SK-N-SH treated with all-trans-retinoic acid at 6 μM for 48 hours (cell line): ENCODE results near the gene DUSP5.

Experiments
- ATAC-seq: fragments of 200-7000 bp; cut with Tn5 transposase; 3 replicates; pipeline ENCODE4 v1.9.1; 2020; ENCODE audit warnings: mild to moderate bottlenecking, moderate library complexity
- BACH2 ChIP-seq: fragments of 250-450 bp; sonication (Bioruptor Pico); IDR thresholded peaks from 2 replicates; pipeline ENCODE4 v1.9.0; 2021; ENCODE audit warnings: mild to moderate bottlenecking, borderline replicate concordance
- CREB5 ChIP-seq: fragments of 250-450 bp; sonication (Bioruptor Pico); IDR thresholded peaks from 2 replicates; pipeline ENCODE4 v1.5.1; 2020; ENCODE audit warnings: low read depth, mild to moderate bottlenecking, moderate library complexity
- CSDC2 ChIP-seq: fragments of 250-450 bp; sonication (Bioruptor Pico); IDR thresholded peaks from 2 replicates; pipeline ENCODE4 v1.5.0; 2020; ENCODE audit warnings: mild to moderate bottlenecking, moderate library complexity
- CSRNP3 ChIP-seq: fragments of 250-450 bp; sonication (Bioruptor Pico); IDR thresholded peaks from 2 replicates; pipeline ENCODE4 v1.5.1; 2021; ENCODE audit warnings: mild to moderate bottlenecking, moderate library complexity
- ESRRG ChIP-seq: fragments of 250-450 bp; sonication (Bioruptor Pico); IDR thresholded peaks from 2 replicates; pipeline ENCODE4 v1.6.1; 2021; ENCODE audit warnings: mild to moderate bottlenecking
- GLIS3 ChIP-seq: fragments of 250-450 bp; sonication (Bioruptor Pico); IDR thresholded peaks from 2 replicates; pipeline ENCODE4 v1.5.0; 2020; ENCODE audit warnings: mild to moderate bottlenecking, moderate library complexity
- ISL1 ChIP-seq: fragments of 250-450 bp; sonication (Bioruptor Pico); IDR thresholded peaks from 2 replicates; pipeline ENCODE4 v2.1.2; 2022; ENCODE audit warnings: mild to moderate bottlenecking, moderate library complexity
- OSR1 ChIP-seq: fragments of 250-450 bp; sonication (Bioruptor Pico); IDR thresholded peaks from 2 replicates; pipeline ENCODE4 v1.8.0; 2022; ENCODE audit warnings: moderate library complexity, mild to moderate bottlenecking, inconsistent platforms
- PATZ1 ChIP-seq: fragments of 250-450 bp; sonication (Bioruptor Pico); IDR thresholded peaks from 2 replicates; pipeline ENCODE4 v1.8.0; 2020; ENCODE audit warnings: mild to moderate bottlenecking, moderate library complexity, borderline replicate concordance
- POU6F1 ChIP-seq: fragments of 250-450 bp; sonication (Bioruptor Pico); IDR thresholded peaks from 2 replicates; pipeline ENCODE4 v1.8.0; 2021; ENCODE audit warnings: low read depth, mild to moderate bottlenecking, moderate library complexity, borderline replicate concordance
- PPARA ChIP-seq: fragments of 250-450 bp; sonication (Bioruptor Pico); IDR thresholded peaks from 2 replicates; pipeline ENCODE4 v1.5.0; 2020; ENCODE audit warnings: mild to moderate bottlenecking, borderline replicate concordance
- RARB ChIP-seq: fragments of 250-450 bp; sonication (Bioruptor Pico); IDR thresholded peaks from 2 replicates; pipeline ENCODE4 v1.8.0; 2021; ENCODE audit warnings: mild to moderate bottlenecking, moderate library complexity
- SNAI2 ChIP-seq: fragments of 250-450 bp; sonication (Bioruptor Pico); IDR thresholded peaks from 2 replicates; pipeline ENCODE4 v1.5.0; 2020; ENCODE audit warnings: mild to moderate bottlenecking, moderate library complexity
- TCF4 ChIP-seq: fragments of 250-450 bp; sonication (Bioruptor Pico); IDR thresholded peaks from 2 replicates; pipeline ENCODE4 v1.8.0; 2021; ENCODE audit warnings: mild to moderate bottlenecking, moderate library complexity, borderline replicate concordance
- TOX ChIP-seq: fragments of 250-450 bp; sonication (Bioruptor Pico); IDR thresholded peaks from 2 replicates; pipeline ENCODE4 v1.8.0; 2021; ENCODE audit warnings: mild to moderate bottlenecking, moderate library complexity, borderline replicate concordance
- TSHZ2 ChIP-seq: fragments of 250-450 bp; sonication (Bioruptor Pico); IDR thresholded peaks from 2 replicates; pipeline ENCODE4 v1.5.0; 2020; ENCODE audit warnings: mild to moderate bottlenecking, moderate library complexity
- ZC3H10 ChIP-seq: fragments of 250-450 bp; sonication (Bioruptor Pico); IDR thresholded peaks from 2 replicates; pipeline ENCODE4 v1.5.1; 2021; ENCODE audit warnings: mild to moderate bottlenecking, moderate library complexity
- ZFP3 ChIP-seq: fragments of 250-450 bp; sonication (Bioruptor Pico); IDR thresholded peaks from 2 replicates; pipeline ENCODE4 v1.5.0; 2020; ENCODE audit warnings: mild to moderate bottlenecking, moderate library complexity
- ZNF565 ChIP-seq: fragments of 450-650 bp; formaldehyde crosslinking; conservative IDR thresholded peaks from 2 replicates; pipeline ENCODE4 v1.5.0; 2020; ENCODE audit warnings: low read depth, mild to moderate bottlenecking, moderate library complexity
- ZNF70 ChIP-seq: fragments of 450-650 bp; formaldehyde crosslinking; IDR thresholded peaks from 2 replicates; pipeline ENCODE4 v1.5.0; 2020; ENCODE audit warnings: mild to moderate bottlenecking, moderate library complexity
- ZNF8 ChIP-seq: fragments of 450-650 bp; formaldehyde crosslinking; IDR thresholded peaks from 2 replicates; pipeline ENCODE4 v1.5.0; 2020; ENCODE audit warnings: mild to moderate bottlenecking, moderate library complexity

DUSP5 gene

GRCh38 chr10:110456046-110456445 is 41.7 kb upstream of the DUSP5 start (continued):
- TF ChIP-seq ZFP3 (CRISPR knock-in tag): no peak

GRCh38 chr10:110456523-110457091 is 41.1 kb upstream of the DUSP5 start:
- no peak for ATAC-seq

More at GRCh38 chr10:110456523-110457091, 41.1 kb upstream of the DUSP5 start:
- TF ChIP-seq RARB (CRISPR knock-in tag) (no peak), ZNF70 (CRISPR knock-in tag) (no peak), OSR1 (no peak), CREB5 (CRISPR knock-in tag) (no peak), ZNF8 (CRISPR knock-in tag) (no peak), ZC3H10 (no peak), TCF4 (no peak), BACH2 (CRISPR knock-in tag) (no peak), ISL1 (CRISPR knock-in tag) (no peak), ZNF565 (no peak), POU6F1 (no peak), ESRRG (CRISPR knock-in tag) (no peak), SNAI2 (no peak), PATZ1 (CRISPR knock-in tag) (no peak), GLIS3 (no peak), PPARA (no peak), CSDC2 (CRISPR knock-in tag) (no peak), TSHZ2 (CRISPR knock-in tag) (no peak), TOX (CRISPR knock-in tag) (no peak), CSRNP3 (CRISPR knock-in tag) (no peak)
